Kasumi-1 (cell line): ENCODE measurements around the gene GIMAP5.
A peak's percentile ranks its signal among the peaks of the same experiment; 100 is the strongest.

ENCODE experiments used
- DNase-seq, 2 experiments: peaks; one replicate each; lab custom pipeline; 2025; lab: John Stamatoyannopoulos, UW

Gene GIMAP5

DNA sequence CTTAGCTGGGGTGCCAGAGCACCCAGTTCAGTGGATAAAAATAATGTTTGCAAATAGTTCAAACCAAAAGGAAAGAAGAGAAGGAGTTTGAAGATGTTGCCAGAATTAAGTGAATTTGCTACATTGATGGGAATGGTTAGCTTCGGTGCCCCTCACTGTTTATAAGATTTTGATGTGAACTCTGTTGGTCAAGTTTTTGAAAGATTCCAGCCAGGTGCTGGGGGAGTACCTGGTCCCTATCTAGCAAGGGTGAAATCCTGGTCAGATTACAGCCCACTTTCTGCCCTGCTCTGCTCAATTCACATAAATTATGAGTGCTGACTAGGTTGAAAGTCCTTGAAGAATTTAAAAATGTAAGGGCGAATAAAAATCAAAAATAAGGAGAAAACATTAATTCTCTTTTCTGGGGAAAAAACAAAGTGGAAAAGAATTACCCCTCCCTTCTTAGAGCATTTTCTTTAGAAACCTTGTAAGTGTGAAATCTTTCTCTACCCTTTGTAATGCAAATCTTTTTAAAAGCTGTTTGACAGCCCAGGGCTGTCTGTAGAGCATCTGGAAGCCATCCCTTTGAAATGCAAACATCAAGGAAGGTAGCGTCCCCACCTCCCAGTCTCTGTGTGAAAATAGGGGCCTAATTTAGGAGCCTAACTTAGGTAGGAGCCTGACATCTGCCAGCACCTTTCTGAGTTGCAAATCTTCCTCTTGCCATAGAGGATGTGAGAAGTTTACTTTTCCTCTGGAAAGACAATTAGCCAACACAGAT lies 1.4 kb upstream of the GIMAP5 start:
- no peak for DNase-seq

DNA sequence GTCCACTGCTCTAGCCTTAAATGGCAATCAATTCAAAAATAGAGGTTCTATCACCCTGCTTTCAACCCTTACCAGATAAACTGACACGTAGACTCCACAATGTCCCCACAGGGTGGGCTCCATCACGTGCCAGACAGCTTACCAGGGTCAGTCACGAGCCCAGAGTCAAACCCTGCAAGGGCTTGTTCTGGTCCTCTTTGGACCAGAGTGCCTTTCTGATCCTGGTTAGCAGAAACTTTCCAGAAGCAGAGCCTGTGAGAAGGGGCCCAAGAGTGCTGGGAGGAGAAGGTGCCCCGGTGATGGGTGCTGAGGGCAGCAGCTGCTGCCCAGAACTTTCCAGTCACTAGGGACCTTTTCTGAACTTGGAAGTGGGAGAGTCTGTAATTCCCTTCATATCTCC lies 354 bp upstream of the GIMAP5 start:
- DNase-seq: no peak

DNA sequence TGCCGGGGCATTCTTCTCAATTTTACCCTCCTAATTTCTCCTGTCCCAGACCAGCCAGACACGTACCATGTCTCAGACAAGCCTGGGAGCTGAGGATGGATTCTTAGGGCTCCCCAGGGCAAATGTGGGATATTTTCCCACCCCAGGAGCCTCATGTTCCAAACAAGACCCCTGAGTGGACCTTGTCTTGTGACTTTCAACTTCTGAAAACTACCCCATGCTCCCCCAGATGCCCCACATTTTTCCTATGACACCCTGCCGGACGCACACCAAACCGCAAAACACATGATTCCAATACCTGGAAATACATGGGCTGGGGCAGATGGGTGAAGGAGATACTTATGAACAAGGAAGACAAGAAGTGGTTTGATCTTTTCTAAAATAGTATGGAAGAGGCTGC lies 874 bp downstream of the GIMAP5 start:
- DNase-seq: no peak

DNA sequence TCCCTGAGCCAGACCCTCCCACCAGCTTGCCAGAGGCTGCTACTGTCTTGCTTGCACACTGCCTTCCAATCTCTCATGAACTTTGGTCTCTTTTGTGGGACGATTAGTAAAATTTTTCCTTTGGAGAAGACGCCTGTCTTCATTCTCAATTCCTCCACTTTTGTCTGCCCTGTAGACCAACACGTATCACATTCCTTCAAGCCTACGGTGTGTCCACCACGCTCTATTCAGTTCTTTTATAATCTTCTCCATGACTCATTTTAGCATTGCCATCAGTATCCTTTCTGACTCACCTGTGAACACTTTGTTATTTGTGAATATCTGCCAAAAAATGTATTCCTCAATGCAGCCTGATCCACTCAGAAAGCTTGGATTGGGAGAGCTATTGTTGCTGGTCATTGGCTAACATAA lies 1.4 kb downstream of the GIMAP5 start:
- DNase-seq: no peak

DNA sequence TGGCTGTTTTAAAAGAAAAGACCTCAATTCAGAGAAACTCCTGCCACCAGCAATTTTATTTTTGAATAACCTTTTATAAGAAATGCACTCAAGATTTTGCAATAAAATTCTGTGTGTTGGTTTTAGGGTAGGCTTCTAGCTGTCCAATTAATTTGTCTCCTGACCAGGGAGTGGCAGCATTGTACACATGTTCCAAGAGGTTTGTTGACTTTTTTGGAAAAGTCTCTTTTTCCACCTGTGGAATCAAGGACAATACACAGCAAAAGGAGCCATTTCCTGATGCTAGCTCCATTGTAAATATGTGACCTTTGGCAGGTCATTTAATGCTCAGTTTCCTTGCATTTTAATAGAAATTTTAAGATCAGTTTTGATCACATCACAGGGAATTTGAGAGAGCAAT lies 1.8 kb downstream of the GIMAP5 start:
- DNase-seq: peak in 1 of 2 experiments; percentile 24

DNA sequence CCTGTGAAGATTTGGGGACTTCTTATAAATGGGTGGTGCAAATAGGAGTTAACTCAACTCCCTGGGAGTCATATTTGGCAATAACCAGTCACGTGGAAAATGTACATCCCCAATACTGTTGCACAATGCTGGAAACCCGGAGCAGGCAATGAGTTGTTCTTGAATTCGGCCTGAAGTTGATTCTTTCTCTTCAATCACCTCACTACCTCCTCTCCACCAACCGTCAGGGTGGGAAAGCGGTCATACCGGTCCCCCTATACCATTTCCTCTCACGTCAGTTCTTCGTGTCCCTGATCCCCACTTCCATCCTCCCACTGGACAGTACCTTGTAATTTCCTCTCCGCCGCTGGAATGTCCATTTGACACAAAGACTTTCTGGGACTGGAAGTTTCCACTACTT lies 2.8 kb downstream of the GIMAP5 start:
- no peak for DNase-seq

DNA sequence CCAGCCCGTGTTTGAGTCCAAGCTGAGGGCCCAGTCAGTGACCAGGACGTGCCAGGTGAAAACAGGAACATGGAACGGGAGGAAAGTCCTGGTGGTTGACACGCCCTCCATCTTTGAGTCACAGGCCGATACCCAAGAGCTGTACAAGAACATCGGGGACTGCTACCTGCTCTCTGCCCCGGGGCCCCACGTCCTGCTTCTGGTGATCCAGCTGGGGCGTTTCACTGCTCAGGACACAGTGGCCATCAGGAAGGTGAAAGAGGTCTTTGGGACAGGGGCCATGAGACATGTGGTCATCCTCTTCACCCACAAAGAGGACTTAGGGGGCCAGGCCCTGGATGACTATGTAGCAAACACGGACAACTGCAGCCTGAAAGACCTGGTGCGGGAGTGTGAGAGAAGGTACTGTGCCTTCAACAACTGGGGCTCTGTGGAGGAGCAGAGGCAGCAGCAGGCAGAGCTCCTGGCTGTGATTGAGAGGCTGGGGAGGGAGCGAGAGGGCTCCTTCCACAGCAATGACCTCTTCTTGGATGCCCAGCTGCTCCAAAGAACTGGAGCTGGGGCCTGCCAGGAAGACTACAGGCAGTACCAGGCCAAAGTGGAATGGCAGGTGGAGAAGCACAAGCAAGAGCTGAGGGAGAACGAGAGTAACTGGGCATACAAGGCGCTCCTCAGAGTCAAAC lies 5.2 kb downstream of the GIMAP5 start:
- no peak for DNase-seq

DNA sequence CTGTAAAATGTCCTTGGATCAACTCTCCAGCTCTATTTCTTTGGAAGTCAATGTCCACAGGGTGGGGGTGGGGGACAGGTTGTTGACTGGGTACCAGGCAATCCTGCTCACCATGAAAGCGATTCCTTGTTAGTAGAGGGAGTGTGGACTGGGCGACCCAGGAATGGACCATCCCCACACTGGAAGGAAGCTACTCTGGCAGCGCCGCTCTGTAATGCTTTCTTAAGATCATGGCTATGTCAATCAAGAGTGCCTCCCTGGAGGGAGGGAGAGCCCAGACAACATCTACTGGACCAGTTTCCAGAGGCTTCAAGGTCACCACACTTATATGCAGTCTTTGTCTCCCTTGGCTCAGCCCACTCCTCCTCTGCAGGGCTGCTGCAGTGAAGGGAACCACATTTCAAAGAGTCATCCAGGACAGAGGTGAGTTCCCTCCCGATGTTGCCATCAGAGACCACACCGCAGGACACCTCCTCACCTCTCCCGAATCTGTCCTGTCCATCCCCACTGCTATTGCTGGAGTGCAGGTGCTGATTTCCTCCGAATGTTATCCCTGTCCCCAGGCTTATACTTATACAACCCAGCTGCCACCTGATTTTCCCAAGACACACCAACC lies 6.9 kb downstream of the GIMAP5 start:
- no peak for DNase-seq

DNA sequence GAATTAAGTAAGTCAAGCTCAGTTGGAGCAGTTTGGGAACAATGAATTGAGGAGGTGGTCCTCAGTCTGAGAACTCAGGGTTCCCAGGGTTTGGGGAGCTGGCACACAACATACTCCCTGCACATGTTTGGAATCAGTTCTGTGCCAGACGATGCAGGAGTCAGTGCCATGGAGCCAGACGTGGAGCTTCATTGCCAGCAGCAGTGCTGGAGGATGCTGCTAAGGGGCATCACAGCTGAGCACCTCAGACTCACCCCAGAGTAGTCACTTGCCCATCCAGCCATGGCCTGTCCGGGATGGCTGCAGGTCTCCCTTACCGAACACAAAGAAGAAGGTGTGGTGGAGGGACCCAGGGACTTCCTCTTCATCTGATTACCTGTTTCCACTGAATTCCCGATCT lies 7.9 kb downstream of the GIMAP5 start:
- no peak for DNase-seq

DNA sequence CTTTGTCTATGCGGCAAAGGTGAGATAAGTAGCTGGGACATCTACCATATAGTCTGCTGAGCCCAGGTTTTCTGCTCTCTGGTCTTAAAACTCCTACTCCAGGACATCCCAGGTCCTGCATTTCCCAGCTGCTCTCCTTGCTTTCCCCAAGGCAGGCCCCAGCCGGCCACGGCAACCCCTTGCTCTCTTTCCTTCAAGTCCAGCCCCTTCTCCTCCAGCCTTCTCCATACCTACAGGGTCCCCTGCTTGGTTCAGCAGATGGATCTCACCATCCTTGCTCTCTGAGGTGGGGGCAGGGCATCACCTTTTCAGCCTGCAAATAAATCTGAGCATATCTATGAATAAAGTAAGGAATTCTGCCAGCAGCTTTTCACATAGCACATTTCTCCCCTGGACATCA lies 8.7 kb downstream of the GIMAP5 start:
- DNase-seq: no peak

DNA sequence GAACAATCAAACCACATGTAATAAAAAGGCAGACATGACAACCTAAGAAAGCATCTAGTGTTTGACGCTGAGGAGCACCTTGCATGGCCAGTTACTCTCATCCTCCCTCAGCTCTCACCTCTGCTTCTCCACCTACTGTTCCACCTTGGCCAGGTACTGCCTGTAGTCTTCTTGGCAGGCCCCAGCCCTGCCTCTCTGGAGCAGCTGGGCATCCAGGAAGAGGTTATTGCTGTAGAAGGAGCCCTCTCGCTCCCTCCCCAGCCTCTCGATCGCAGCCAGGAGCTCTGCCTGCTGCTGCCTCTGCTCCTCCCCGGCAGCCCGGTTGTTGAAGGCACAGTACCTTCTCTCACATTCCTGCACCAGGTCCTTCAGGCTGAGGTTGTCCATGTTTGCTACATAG lies 9.7 kb downstream of the GIMAP5 start:
- DNase-seq: no peak

DNA sequence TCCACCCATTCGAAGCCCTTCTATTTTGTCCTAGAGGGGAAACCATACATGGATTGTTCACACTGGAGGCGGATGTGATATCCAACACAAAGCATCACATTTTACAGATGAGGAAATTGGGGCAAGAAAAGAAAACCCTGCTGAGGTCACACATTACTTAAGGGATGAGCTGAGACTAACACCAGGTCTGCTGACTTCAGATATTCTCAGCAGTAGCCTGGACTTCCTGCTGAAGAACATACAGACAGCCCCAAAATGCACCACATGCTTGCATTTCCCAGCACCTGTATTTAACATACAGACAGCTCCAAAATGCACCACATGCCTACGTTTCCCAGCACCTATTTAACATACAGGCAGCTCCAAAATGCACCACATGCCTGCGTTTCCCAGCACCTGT lies 11.2 kb downstream of the GIMAP5 start:
- no peak for DNase-seq

DNA sequence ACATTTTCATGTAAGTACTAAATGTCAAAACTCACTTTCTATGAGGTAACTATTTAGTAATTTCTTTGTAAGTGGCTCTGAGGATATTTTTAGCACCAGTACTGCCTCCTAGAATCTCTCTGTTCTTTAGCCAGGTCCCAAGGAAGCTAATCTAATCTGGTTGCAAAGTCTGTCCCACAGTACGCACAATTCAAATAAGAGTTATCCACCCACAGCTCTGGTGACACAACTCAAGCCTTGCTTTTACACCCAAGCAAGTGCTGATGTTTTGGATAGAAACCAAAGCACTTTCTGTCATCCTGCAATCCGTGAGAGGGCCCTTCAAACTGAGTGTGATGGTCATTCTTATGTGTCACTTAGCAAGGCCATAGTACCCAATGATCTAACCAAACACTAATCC lies 14.5 kb downstream of the GIMAP5 start:
- DNase-seq: no peak

DNA sequence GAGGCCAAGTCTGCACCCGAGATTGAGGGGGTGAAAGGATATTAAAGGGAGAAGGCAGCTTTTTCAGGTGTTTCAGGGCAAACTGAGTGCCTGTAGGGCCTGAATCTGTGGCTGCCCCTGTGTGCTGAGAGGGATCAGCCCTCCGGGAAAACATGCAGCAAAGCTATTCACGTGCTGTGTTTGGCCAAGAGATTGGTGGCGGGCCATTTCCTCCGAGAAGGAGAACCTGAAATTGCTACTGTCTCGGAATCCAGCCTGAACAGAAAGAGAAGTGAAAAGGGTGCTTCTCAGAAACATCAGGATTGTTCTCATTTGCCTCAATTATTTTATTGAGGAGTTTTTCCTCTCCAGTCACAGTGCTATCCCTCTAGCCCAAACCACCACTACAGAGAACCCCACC lies 16.0 kb downstream of the GIMAP5 start:
- no peak for DNase-seq

DNA sequence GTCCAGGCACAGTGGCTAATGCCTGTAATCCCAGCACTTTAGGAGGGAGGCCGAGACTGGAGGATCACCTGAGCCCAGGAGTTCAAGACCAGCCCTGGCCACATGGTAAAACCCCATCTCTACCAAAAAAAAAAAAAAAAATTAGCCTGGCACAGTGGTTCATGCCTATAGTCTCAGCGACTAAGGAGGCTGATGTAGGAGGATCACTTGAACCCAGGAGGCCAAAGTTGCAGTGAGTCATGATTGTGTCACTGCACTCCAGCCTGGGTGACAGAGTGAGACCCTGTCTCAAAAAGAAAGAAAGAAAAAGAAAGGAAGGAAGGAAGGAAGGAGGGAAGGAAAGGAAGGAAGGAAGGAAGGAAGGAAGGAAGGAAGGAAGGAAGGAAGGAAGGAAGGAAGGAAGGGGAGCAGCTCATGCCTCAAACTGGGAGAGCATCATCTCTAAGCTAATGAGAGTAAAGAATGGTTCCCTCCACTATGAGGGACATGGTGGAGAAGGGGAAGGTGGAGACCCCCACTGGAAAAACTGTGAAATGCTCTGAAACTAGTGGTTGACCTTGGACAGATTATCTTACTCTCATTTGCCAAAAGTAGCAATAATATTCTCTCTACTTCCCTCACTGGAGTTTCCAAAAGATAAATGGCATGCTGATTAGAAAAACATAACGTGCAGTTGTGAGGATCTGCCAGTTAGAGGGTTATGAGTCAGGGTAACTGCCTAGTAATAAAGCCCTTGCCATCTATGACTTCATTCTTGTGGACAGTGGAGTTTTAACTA lies 16.8 kb downstream of the GIMAP5 start:
- peak; percentile 72 to 82 for DNase-seq

DNA sequence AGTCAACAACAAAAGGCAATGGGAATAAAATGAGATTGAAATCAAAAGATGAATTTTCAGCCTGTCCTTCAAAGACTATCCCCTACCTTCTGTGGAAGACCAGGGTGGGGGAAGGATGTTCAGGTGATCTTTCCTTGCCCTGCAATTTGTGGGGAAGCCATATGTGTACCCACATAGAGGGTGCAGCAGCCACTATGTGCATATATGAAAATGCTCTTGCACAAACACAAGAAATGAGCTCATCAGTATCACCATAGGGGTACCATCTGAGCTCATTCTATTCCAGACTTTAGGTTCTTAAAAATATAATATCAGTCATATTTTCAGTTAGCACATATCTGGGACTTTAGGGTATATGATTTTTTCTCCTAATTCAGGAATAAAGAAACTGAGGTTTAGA lies 17.7 kb downstream of the GIMAP5 start:
- no peak for DNase-seq

DNA sequence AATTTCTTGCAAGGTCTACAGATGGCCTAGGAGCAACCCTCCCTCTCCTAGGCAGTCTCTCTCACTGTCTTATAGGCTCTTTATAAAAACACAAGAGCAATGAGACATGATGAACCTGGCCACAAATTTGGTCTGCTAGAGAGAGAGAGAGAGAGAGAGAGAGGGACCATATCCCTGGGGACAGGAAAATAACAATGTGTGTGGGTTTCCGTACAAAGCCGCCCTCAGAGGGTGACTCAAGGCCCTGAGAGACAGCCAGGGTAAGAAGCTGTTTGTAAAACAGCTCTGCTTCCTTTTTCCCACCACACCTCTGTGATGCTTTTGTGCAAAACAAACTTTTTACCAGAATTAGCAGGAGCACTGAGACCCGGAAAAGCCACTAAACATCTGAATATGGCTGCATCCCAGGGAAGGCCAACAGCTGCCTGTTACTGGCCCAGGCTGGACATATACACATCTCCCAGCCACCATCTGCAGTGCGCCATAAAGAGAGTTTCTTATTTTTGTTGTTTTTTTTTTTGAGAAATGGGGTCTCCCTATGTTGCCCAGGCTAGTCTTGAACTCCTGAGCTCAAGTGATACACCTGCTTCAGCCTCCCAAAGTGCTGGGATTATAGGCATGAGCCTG lies 18.4 kb downstream of the GIMAP5 start:
- peak; percentile 75 to 85 for DNase-seq

DNA sequence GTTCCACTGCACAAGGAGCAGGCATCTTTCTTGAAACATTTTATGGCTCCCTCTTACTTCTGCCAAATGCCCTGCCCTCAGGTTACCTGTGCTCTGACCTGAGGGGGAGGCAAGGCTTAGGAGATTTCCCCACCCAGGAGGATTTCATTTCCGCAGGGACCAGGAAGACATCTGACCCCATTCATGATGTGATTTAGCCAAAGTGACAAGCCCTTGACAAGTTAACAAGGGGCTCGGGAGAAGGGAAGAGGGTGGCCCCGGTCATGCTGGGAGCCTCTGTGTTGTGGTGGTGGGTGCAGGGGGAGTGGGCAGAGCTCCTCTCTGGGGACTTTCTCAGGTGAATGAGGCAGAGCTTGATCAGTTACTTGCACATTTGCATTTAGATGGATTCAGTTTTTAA lies 18.9 kb downstream of the GIMAP5 start:
- DNase-seq: no peak

DNA sequence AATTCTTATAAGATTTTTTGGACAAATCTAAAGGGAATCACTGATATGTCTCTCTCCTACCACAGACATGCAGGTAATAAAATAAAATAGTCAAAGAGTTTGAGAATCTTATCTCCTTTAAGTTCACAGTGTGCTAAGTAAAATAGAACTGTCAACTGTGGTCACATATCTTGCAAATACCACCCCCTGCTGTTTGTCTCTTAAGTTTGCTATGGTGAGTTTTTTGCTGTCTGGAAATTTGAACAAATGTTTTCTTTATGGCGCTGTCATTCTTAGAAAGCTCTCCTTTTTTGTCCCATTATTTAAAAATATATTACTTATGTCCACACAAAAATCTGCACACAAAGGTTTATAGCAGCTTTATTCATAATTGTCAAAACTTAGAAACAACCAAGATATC lies 19.6 kb downstream of the GIMAP5 start:
- peak; percentile 65 to 74 for DNase-seq

DNA sequence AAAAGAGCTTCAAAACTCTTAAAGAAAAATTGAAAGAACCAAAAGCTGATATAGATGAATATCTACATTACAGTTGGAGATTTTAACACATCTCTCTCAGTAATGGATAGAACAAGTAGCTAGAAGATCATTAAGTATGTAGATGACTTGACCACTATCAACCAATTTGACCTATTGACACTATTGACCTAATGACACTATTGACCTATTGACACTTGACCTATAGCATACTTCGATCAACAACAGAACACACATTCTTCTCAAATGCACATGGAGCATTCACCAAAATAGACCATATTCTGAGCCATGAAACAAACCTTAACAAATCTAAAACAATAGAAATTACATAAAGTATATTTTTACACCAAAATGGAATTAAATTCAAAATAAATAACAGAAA lies 22.3 kb downstream of the GIMAP5 start:
- no peak for DNase-seq

DNA sequence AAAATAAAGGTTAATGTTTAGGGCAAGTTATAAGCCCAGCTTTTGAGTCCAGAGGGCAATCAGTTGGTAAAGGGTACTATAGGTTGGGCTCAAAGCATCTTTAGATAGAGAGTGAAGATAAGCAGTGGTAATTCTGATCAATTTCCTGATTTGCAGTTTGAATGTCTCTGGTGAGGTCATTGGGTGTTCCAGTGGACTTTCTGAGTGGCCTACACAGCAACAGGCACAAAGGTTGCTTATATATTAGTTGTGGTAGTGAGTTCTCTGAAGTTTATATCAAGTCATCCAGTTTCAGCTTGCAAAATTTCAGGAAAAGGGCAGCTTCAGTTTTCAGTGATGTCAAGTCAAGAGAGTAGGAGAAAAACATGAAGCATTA lies 29.1 kb downstream of the GIMAP5 start:
- DNase-seq: no peak

DNA sequence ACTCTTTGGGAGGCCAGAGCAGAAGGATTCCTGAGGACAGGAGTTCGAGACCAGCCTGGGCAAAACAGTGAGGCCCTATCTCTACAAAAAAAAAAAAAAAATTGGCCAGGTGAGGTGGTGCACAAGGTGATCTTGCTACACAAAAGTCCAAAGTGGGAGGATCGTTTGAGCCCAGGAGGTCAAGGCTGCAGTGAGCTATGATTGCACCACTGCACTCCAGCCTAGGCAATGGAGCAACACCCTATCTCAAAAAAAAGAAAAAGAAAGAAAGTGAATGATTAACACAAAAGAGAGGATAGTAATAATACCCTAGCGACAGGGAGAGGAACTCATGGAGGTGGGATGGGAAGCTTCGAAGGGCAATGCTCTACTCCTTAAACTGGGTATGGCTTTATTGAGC lies 32.5 kb downstream of the GIMAP5 start:
- no peak for DNase-seq
